Ovary (tissue), 9 donors: Measurements from ENCODE around the gene DENND5A. TPM values are rescaled to one million over a fixed set of nuclear protein-coding genes. Genes with fewer than 3 reads are reported as not detected.

ENCODE experiments used
- DNase-seq, 5 donors: peaks; one replicate each; pipeline ENCODE4 v3.0.0-alpha.2; 2019 to 2020
- H3K27ac ChIP-seq, 2 donors: fragments of 200-600 bp; one replicate each; pipeline versions ENCODE4 v1.5.1 to v1.8.0; 2019 to 2022
- H3K27me3 ChIP-seq: fragments of 200-600 bp; one replicate; pipeline ENCODE4 v1.8.0; 2022
- H3K36me3 ChIP-seq: fragments of 200-600 bp; sonication (generic); one replicate; pipeline ENCODE4 v1.5.1; 2019
- H3K4me1 ChIP-seq: one replicate; pipeline ENCODE4 v1.8.1; 2013; ENCODE audit warnings: mild to moderate bottlenecking, moderate library complexity; ENCODE audit not compliant: insufficient read depth
- H3K4me3 ChIP-seq: fragments of 200-600 bp; sonication (generic); one replicate; pipeline ENCODE4 v1.5.1; 2017
- H3K9me3 ChIP-seq, 2 donors: fragments of 200-600 bp in 1 of 2; sonication (generic) in 1 of 2; one replicate each; pipeline versions ENCODE4 v1.5.1 to v1.8.1; 2013 to 2019; ENCODE audit warnings: mild to moderate bottlenecking in 1 of 2, moderate library complexity in 1 of 2
- EP300 ChIP-seq: sonication (generic); formaldehyde crosslinking; IDR thresholded peaks from one replicate; pipeline ENCODE4 v1.6.1; 2017; ENCODE audit warnings: antibody characterized with exemption
- POLR2A ChIP-seq: fragments of 450-650 bp; IDR thresholded peaks from one replicate; pipeline ENCODE4 v1.6.1; 2017; ENCODE audit warnings: antibody characterized with exemption, mild to moderate bottlenecking, moderate library complexity
- WGBS, 3 donors: extraction: QIAGEN DNeasy Blood & Tissue Kit in 1 of 3; methylation state at CpG; one replicate each; pipeline versions ENCODE4 v1.1.5 to v1.1.7; 2013 to 2017; 5-methylcytosine and 5-hydroxymethylcytosine counted together
- intact Hi-C, 4 donors: fragments of 100-400 bp; cut with DNase I; formaldehyde crosslinking; loops; one replicate each; pipeline versions ENCODE4 v1.11.0 to v1.15.1; 2022 to 2023
- polyA plus RNA-seq, 2 donors: library from polyadenylated mRNA; stranded (reverse); fragments of 200-250 nt in 1 of 2; fragments of 350-450 nt in 1 of 2; fragmentation: Illumina TruSeq in 1 of 2; extraction: RNeasy Lipid Tissue Mini Kit (QIAGEN cat#74804) in 1 of 2; gene quantifications; one replicate each; pipeline ENCODE4 v1.2.3, GENCODE V29; 2013 to 2014
- total RNA-seq, 7 donors: library from RNA; depleted of rRNA in 2 of 7; stranded (reverse); fragments of >200 nt in 2 of 7; fragmentation: NEBNext Ultra II Directional in 3 of 7; extraction: Animal tissue kit (Norgen Biotek cat#: 25700) in 3 of 7; gene quantifications; one replicate each; pipeline versions ENCODE4 v1.1.0 to v1.2.4, GENCODE V29; 2016 to 2023
- TF ChIP-seq, protein P1 (sequence below), 3 donors: fragments of 450-650 bp in 2 of 3; fragments of 200-600 bp in 1 of 3; IDR thresholded peaks; one replicate each; pipeline versions ENCODE4 v1.5.1 to v1.8.0; 2016 to 2022; ENCODE audit warnings: antibody characterized with exemption in 3 of 3, mild to moderate bottlenecking in 1 of 3
- donor health status: DM: no; HTN: no; CAD: no; lungs with moderate emphysema.
- donor health status: DM: no; HTN: no; CAD: no.
- donor health status: Bipolar disorder and iron deficiency.
- donor health status: DM: yes; HTN: yes; CAD: no.
- donor health status: DM: no; HTN: no; CAD: no.
- donor health status: DM: yes; HTN: yes; CAD: no.

The DENND5A gene
- total and polyA plus RNA-seq, 9 donors: 44.2 to 122 (median 66.6) TPM

GRCh38 chr11:9121469-9121796, 143.7 kb downstream of the DENND5A start:
- WGBS, 3 donors: 95 to 100% (median 99%) methylated on average over 2 of the region's 2 CpGs
- intact Hi-C loops: no loop called here
- H3K4me3 ChIP-seq: no peak overlapping the region
- H3K36me3 ChIP-seq: no peaks in the 10 kb centered on the region
- DNase-seq: no peak
- H3K27me3 ChIP-seq: no peaks in the 10 kb centered on the region
- no peak overlapping the region for H3K27ac ChIP-seq
- no peaks in the 10 kb centered on the region for H3K9me3 ChIP-seq
- TF ChIP-seq, protein P1, sequence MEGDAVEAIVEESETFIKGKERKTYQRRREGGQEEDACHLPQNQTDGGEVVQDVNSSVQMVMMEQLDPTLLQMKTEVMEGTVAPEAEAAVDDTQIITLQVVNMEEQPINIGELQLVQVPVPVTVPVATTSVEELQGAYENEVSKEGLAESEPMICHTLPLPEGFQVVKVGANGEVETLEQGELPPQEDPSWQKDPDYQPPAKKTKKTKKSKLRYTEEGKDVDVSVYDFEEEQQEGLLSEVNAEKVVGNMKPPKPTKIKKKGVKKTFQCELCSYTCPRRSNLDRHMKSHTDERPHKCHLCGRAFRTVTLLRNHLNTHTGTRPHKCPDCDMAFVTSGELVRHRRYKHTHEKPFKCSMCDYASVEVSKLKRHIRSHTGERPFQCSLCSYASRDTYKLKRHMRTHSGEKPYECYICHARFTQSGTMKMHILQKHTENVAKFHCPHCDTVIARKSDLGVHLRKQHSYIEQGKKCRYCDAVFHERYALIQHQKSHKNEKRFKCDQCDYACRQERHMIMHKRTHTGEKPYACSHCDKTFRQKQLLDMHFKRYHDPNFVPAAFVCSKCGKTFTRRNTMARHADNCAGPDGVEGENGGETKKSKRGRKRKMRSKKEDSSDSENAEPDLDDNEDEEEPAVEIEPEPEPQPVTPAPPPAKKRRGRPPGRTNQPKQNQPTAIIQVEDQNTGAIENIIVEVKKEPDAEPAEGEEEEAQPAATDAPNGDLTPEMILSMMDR (IDR thresholded peaks at IDR 0.05): no peak
- TF ChIP-seq EP300: no peak
- TF ChIP-seq POLR2A: no peak
- H3K4me1 ChIP-seq: no peaks in the 10 kb centered on the region

DNA sequence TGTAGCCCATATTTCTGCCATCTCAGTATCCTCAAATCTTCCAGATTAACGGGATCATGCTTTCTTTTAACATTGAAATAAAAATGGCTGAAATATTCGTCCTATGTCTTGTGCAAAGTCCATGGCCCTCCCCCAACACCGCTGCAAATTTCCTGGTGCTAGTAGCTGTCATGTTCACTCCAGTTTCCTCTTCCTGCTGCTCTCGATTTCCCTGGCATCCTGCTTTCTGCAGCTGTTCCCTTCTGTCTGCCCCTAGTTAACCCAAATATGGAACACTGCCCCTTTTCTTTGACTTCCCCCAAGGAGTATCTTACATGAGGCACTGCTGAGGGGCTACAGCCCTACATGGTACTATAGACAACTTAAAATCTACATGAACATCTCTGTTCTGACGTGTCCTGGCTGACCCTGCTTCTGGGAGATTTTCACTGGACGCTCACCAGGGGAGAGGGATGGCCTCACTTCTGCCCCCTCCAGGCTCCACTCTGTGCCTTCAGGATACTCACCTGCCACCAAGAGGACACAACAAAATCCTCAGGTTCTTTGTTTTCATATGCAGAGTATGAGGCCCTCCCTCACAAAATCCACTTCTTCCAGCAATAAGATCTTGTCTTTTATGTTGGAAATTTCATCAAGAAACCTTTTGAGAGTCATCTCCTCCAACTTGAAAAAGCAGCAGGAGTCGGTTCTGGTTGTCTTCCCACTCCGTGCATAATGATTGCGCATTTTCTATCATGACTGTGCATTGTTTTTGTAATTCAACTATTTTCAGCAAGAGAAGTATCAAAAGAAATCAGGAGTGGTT, 144.3 kb downstream of the DENND5A start:
- Histone ChIP-seq H3K4me1 (no peaks in the 10 kb centered on the region), H3K9me3 (no peaks in the 10 kb centered on the region), H3K27me3 (no peaks in the 10 kb centered on the region), H3K27ac (no peak overlapping the region), H3K36me3 (no peaks in the 10 kb centered on the region), H3K4me3 (no peak overlapping the region)
- no peak for DNase-seq
- WGBS, 3 donors: 68 to 74% (median 69%) methylated on average over 9 of the region's 9 CpGs
- intact Hi-C loops: no loop called here
- no peak for TF ChIP-seq POLR2A
- TF ChIP-seq, protein P1 (IDR thresholded peaks at IDR 0.05): no peak

- 94 to 95% (median 95%) methylated on average over 2 of the region's 2 CpGs for WGBS, 3 donors
These were observed 146.9 kb downstream of the DENND5A start for GRCh38 chr11:9118277-9118676.

GRCh38 chr11:9112075-9112474, 153.1 kb downstream of the DENND5A start:
- H3K27me3 ChIP-seq: no peaks in the 10 kb centered on the region
- no peak overlapping the region for H3K27ac ChIP-seq
- DNase-seq: no peak
- TF ChIP-seq, protein P1 (IDR thresholded peaks at IDR 0.05): no peak
- TF ChIP-seq POLR2A (no peak), EP300 (no peak)
- no peaks in the 10 kb centered on the region for H3K4me1 ChIP-seq
- no peaks in the 10 kb centered on the region for H3K9me3 ChIP-seq
- intact Hi-C loops: no loop called here
- WGBS, 3 donors: 94 to 97% (median 94%) methylated on average over 2 of the region's 2 CpGs
- no peaks in the 10 kb centered on the region for H3K36me3 ChIP-seq
- H3K4me3 ChIP-seq: no peak overlapping the region

More at GRCh38 chr11:9118277-9118676, 146.9 kb downstream of the DENND5A start:
- intact Hi-C loops: no loop called here
- Histone ChIP-seq H3K9me3 (no peaks in the 10 kb centered on the region), H3K4me3 (no peak overlapping the region), H3K36me3 (no peaks in the 10 kb centered on the region), H3K27me3 (no peaks in the 10 kb centered on the region), H3K27ac (no peak overlapping the region), H3K4me1 (no peaks in the 10 kb centered on the region)
- no peak for DNase-seq
- TF ChIP-seq EP300: no peak
- TF ChIP-seq, protein P1 (IDR thresholded peaks at IDR 0.05): no peak
- no peak for TF ChIP-seq POLR2A
